Adrenal gland (tissue), 5 donors: Measurements from ENCODE around the gene SERPINA4.

Experiments
- POLR2A ChIP-seq, 2 donors: fragments of 450-650 bp; IDR thresholded peaks; one replicate each; pipeline ENCODE4 v1.6.1; 2017; ENCODE audit warnings: antibody characterized with exemption in 2 of 2, mild to moderate bottlenecking in 2 of 2, moderate library complexity in 1 of 2
- TF ChIP-seq, protein P1 (sequence below), 6 experiments: fragments of 450-650 bp in 4 of 6; fragments of 200-600 bp in 2 of 6; sonication (generic) in 1 of 6; IDR thresholded peaks; 1 replicate in 5 of 6; 2 replicates in 1 of 6; pipeline versions ENCODE4 v1.5.1 to v1.8.0; 2016 to 2021; ENCODE audit warnings: antibody characterized with exemption in 6 of 6, mild to moderate bottlenecking in 2 of 6, moderate library complexity in 1 of 6
- donor health status: DM: no; HTN: no; CAD: no.

DNA sequence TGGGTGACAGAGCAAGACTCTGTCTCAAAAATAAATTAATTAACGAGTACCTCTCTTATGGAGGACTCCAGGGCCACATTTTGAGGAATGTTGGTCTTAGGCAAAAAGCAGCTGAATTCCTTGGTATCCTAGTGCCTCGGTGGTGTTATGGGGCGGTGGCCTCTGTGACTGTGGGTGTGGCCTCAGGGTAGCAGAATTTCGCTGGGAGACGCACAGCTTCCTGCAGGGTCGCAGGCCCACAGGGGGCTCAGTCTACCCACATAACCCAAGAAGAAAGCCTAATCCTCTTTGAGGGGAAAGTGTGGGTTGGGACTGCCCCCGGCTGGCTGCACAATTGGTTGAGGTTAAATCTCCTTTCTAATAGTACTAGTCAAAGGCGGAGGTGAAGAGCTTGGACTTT lies 11.2 kb upstream of the SERPINA4 start:
- TF ChIP-seq, protein P1, sequence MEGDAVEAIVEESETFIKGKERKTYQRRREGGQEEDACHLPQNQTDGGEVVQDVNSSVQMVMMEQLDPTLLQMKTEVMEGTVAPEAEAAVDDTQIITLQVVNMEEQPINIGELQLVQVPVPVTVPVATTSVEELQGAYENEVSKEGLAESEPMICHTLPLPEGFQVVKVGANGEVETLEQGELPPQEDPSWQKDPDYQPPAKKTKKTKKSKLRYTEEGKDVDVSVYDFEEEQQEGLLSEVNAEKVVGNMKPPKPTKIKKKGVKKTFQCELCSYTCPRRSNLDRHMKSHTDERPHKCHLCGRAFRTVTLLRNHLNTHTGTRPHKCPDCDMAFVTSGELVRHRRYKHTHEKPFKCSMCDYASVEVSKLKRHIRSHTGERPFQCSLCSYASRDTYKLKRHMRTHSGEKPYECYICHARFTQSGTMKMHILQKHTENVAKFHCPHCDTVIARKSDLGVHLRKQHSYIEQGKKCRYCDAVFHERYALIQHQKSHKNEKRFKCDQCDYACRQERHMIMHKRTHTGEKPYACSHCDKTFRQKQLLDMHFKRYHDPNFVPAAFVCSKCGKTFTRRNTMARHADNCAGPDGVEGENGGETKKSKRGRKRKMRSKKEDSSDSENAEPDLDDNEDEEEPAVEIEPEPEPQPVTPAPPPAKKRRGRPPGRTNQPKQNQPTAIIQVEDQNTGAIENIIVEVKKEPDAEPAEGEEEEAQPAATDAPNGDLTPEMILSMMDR (IDR thresholded peaks at IDR 0.05) = no peak
- no peak for TF ChIP-seq POLR2A (IDR thresholded peaks at IDR 0.05)
